ENCODE data around the gene GUCA2B.

Gene GUCA2B

GRCh38 chr1:42170779-42171621 is 17.8 kb downstream of the GUCA2B start:
- H3K4me3 ChIP-seq (ENCODE audit: low read depth, low read length): no peak overlapping the region
- H3K36me3 ChIP-seq (replicated peaks): no peaks in the 10 kb centered on the region
- no peak for TF ChIP-seq CTCF (IDR thresholded peaks at IDR 0.05; ENCODE audit: low read depth, low read length, missing control alignments)
- in situ Hi-C loops (cut with HindIII; ENCODE audit: low pct_ligation_motif_present, low sequenced_read_pairs): no loop called here
- H3K27ac ChIP-seq: no peak overlapping the region
- H3K27me3 ChIP-seq (replicated peaks): no peaks in the 10 kb centered on the region
- DNase-seq: no peak

- Histone ChIP-seq H3K36me3 (replicated peaks) (no peaks in the 10 kb centered on the region), H3K27me3 (replicated peaks) (no peaks in the 10 kb centered on the region), H3K27ac (no peak overlapping the region), H3K4me3 (ENCODE audit: low read depth, low read length) (no peak overlapping the region)
- DNase-seq: no peak
- TF ChIP-seq CTCF (IDR thresholded peaks at IDR 0.05; ENCODE audit: low read depth, low read length, missing control alignments): no peak
- in situ Hi-C loops (cut with HindIII; ENCODE audit: low pct_ligation_motif_present, low sequenced_read_pairs): no loop called here
Measured at GRCh38 chr1:42171679-42172266, 18.6 kb downstream of the GUCA2B start.

- Histone ChIP-seq H3K4me3 (ENCODE audit: low read depth, low read length) (no peak overlapping the region), H3K36me3 (replicated peaks) (no peaks in the 10 kb centered on the region), H3K27ac (no peak overlapping the region), H3K27me3 (replicated peaks) (no peaks in the 10 kb centered on the region)
- in situ Hi-C loops (cut with HindIII; ENCODE audit: low pct_ligation_motif_present, low sequenced_read_pairs): no loop called here
- no peak for TF ChIP-seq CTCF (IDR thresholded peaks at IDR 0.05; ENCODE audit: low read depth, low read length, missing control alignments)
- DNase-seq: no peak
Measured at GRCh38 chr1:42172381-42173133, 19.3 kb downstream of the GUCA2B start.

GRCh38 chr1:42173155-42173933 is 20.1 kb downstream of the GUCA2B start:
- peak; percentile 98 for TF ChIP-seq CTCF (IDR thresholded peaks at IDR 0.05; ENCODE audit: low read depth, low read length, missing control alignments)
- in situ Hi-C loops (cut with HindIII; ENCODE audit: low pct_ligation_motif_present, low sequenced_read_pairs): no loop called here
- DNase-seq: peak; percentile 36
- Histone ChIP-seq H3K36me3 (replicated peaks) (no peaks in the 10 kb centered on the region), H3K27me3 (replicated peaks) (no peaks in the 10 kb centered on the region), H3K27ac (no peak overlapping the region), H3K4me3 (ENCODE audit: low read depth, low read length) (no peak overlapping the region)

GRCh38 chr1:42173961-42174735 is 20.9 kb downstream of the GUCA2B start:
- H3K27me3 ChIP-seq (replicated peaks): no peaks in the 10 kb centered on the region
- no peak overlapping the region for H3K4me3 ChIP-seq (ENCODE audit: low read depth, low read length)
- in situ Hi-C loops (cut with HindIII; ENCODE audit: low pct_ligation_motif_present, low sequenced_read_pairs): no loop called here
- H3K36me3 ChIP-seq (replicated peaks): no peaks in the 10 kb centered on the region
- H3K27ac ChIP-seq: no peak overlapping the region
- no peak for TF ChIP-seq CTCF (IDR thresholded peaks at IDR 0.05; ENCODE audit: low read depth, low read length, missing control alignments)
- no peak for DNase-seq

All from brain microvascular endothelial cell (primary cell).